NB4 (cell line): Measurements from ENCODE around the gene SRD5A2.

Experiments
- MYC ChIP-seq: IDR thresholded peaks from 2 replicates; pipeline ENCODE4 v1.6.1; 2011; ENCODE audit warnings: low read depth, low read length
- POLR2A ChIP-seq: IDR thresholded peaks from 2 replicates; pipeline ENCODE4 v1.6.1; 2011; ENCODE audit warnings: mild to moderate bottlenecking; ENCODE audit not compliant: insufficient read length; ENCODE audit errors: extremely low read depth
- TF ChIP-seq, protein P1 (sequence below): IDR thresholded peaks from one replicate; pipeline ENCODE4 v1.5.1; 2012; ENCODE audit warnings: low read depth, low read length
- TF ChIP-seq, protein P2 (sequence below): IDR thresholded peaks from 2 replicates; pipeline ENCODE4 v1.6.1; 2011; ENCODE audit warnings: low read depth, low read length

DNA sequence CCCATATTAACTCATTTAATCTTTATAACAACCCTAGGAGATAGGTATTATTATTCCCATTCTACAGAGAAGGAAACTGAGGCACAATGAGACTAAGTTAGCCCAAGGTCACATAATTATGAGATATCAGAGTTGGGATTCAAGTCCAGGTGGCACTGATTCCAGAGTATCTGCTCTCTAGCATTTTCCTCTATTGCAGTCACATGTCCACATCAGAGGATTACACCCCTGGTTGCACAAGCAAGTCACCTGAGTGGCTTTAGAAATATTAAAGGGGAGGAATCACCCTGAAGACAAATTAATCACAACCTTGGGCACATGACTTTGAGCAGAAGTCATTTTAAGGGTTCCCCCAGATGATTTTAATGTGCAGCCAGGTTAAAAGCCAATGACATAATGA, 23.8 kb downstream of the SRD5A2 start:
- TF ChIP-seq, protein P1, sequence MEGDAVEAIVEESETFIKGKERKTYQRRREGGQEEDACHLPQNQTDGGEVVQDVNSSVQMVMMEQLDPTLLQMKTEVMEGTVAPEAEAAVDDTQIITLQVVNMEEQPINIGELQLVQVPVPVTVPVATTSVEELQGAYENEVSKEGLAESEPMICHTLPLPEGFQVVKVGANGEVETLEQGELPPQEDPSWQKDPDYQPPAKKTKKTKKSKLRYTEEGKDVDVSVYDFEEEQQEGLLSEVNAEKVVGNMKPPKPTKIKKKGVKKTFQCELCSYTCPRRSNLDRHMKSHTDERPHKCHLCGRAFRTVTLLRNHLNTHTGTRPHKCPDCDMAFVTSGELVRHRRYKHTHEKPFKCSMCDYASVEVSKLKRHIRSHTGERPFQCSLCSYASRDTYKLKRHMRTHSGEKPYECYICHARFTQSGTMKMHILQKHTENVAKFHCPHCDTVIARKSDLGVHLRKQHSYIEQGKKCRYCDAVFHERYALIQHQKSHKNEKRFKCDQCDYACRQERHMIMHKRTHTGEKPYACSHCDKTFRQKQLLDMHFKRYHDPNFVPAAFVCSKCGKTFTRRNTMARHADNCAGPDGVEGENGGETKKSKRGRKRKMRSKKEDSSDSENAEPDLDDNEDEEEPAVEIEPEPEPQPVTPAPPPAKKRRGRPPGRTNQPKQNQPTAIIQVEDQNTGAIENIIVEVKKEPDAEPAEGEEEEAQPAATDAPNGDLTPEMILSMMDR, result no peak
- TF ChIP-seq POLR2A, result no peak
- TF ChIP-seq, protein P2, sequence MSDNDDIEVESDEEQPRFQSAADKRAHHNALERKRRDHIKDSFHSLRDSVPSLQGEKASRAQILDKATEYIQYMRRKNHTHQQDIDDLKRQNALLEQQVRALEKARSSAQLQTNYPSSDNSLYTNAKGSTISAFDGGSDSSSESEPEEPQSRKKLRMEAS, result no peak
- no peak for TF ChIP-seq MYC
